Stimulated activated CD8-positive, alpha-beta memory T cell treated with anti-CD3 and anti-CD28 coated beads, Interleukin-4, amount 100 ng/mL, for 1 hour (primary cell): ENCODE measurements around the gene ZBP1.
"Not testable (repeated sequence)": the region's sequence is repeated elsewhere in the genome, so short reads cannot be mapped to it uniquely, and the experiment has no call there.

ENCODE experiments used
- DNase-seq, 2 donors: peaks; one replicate each; pipeline ENCODE4 v3.0.0-alpha.2; 2020; ENCODE audit warnings: low read depth in 2 of 2, low spot score in 1 of 2

Gene ZBP1

DNA sequence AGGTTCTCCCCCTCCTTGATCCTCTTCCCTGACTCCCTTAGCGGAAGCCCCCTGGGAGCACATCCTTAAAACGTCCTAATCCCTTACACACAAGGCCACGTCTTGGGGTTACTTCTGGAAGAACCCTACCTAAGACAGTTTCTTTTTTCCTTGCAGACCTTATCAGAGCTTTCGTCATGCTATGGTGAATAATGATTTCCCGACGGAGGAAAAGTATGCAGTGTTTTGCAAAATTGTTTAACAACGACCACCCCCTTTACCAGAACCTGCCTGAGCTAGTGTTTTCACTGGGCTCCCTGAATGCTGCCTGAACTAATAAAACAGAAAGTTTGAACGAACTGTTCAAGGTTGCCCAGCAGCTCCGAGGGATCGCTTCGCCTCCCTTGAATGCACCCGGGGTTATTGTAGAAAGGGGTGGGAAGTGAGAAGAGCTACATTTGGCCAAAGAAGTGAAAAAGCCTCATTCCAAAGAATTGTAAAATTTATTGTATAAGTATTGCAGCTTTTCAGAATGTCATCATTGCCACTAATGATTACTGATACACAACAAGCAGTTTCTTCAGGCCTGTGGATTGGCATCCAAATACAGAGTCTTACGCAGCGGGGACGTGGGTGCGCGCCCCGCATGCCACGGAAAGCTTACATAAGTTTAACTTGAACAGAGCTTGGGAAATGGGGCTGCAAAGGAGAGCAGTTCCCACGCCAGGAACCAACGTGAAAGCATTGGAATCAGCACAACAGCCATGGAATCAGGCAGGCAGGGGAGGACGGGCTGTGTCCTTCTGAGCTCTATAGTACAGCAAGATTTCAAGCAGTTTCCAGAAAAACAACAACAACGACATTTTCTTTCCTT is 27.9 kb upstream of the ZBP1 start:
- DNase-seq, result no peak

GRCh38 chr20:57647006-57647932 is 27.0 kb upstream of the ZBP1 start:
- DNase-seq, result no peak

DNA sequence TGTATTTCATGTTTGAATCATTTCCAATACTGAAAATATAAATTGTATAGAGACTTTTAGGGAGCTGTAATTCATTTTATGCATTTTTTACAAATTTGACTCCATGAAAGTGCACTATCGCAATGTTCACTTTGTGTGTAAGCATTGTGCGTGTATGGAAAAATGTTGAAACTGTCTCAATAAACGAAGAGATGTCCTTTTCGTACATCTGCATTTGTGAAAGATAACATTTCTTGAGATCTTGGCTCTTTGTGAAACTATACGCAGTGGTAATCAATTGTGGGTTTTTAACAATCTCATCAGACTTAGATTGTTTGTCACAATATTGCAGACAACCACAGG is 18.6 kb upstream of the ZBP1 start:
- no peak for DNase-seq

- DNase-seq, result no peak
These were observed 18.1 kb upstream of the ZBP1 start for GRCh38 chr20:57638173-57638894.

- no peak for DNase-seq
These were observed 13.8 kb upstream of the ZBP1 start for GRCh38 chr20:57633945-57634491.

DNA sequence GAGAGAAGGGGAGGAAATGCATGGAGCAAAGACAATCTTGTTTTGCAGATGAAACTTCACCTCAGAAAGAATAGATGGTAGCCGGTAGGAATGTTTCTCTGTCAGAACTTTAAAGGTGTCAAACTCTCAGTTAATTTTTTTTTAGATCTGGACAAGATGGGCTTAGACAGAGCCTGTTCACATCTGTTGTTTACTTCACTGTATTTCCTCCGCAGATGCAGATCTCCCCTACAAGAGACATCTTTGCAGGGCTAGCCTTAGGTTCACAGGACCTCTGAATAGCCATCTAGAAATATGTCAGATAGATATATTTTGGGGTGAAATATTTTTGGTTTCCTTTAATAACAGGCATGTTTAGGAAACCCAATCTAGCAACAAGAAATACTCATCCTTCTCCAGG is 12.1 kb upstream of the ZBP1 start:
- DNase-seq, result no peak

- DNase-seq, result no peak
These were observed 9.8 kb upstream of the ZBP1 start for GRCh38 chr20:57630061-57630460.

GRCh38 chr20:57629491-57629901 is 9.3 kb upstream of the ZBP1 start:
- DNase-seq, result not testable (repeated sequence)

DNA sequence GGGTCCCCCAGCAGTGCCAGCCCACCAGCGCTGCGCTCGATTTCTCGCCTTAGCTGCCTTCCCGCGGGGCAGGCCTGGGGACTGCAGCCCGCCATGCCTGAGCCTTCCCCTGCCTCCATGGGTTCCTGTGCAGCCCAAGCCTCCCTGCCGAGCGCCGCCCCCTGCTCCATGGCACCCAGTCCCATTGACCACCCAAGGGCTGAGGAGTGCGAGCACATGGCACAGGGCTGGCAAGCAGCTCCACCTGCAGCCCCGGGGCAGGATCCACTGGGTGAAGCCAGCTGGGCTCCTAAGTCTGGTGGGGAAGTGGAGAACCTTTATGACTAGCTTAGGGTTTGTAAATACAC is 8.7 kb upstream of the ZBP1 start:
- DNase-seq, result not testable (repeated sequence)

DNA sequence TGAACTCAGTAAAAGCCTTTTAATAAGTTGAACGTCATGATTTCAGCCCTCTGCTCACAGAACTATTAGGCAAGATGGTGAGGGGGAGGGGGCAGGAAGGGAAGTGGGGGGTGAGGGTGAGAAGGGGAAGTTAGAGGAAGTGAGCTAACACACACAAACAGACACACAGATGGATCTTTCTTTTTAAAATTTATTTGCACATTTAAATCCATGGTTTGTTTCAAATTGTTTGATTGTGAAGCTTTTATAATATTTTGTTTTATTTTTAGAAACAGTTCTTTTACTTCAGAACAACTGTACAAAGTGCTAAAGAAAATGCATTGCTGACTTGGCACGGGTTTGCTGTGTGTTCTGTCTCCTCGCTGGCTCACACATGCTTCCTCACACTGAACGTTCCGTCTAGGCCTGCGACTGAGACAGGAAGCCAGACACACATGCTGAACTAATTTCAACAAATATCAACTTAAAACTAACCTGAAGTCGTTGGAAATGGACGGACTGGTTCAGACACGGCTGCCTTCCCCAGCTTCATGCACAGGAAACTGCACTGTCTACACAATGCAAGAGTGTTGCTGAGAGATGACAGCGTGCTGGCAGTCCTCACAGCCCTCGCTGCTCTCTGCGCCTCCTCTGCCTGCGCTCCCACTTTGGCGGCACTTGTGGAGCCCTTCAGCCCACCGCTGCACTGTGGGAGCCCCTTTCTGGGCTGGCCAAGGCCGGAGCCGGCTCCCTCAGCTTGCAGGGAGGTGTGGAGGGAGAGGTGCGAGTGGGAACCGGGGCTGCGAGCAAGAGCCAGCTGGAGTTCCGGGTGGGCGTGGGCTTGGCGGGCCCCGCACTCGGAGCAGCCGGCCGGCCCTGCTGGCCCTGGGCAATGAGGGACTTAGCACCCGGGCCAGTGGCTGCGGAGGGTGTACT is 8.1 kb upstream of the ZBP1 start:
- no peak for DNase-seq

- DNase-seq, result no peak
These were observed 7.1 kb upstream of the ZBP1 start for GRCh38 chr20:57627339-57627738.

DNA sequence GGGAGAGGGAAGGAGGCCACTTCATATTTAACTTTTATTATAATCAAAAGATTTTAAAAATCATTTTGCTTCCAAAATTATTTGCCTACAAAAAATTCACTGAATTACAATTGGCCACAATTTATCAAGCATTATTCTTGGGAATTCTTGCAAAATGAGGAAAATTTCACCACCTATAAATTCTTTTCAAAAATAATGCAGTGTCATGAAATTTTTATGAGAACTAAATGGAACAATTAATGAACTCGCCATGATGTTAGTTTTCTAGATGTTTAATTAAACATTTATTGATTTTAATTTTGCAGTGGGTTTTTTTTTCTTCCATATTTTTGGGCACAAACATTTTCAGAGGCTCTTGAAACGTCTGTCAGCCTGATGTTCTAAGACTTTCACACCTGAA is 5.8 kb upstream of the ZBP1 start:
- no peak for DNase-seq

DNA sequence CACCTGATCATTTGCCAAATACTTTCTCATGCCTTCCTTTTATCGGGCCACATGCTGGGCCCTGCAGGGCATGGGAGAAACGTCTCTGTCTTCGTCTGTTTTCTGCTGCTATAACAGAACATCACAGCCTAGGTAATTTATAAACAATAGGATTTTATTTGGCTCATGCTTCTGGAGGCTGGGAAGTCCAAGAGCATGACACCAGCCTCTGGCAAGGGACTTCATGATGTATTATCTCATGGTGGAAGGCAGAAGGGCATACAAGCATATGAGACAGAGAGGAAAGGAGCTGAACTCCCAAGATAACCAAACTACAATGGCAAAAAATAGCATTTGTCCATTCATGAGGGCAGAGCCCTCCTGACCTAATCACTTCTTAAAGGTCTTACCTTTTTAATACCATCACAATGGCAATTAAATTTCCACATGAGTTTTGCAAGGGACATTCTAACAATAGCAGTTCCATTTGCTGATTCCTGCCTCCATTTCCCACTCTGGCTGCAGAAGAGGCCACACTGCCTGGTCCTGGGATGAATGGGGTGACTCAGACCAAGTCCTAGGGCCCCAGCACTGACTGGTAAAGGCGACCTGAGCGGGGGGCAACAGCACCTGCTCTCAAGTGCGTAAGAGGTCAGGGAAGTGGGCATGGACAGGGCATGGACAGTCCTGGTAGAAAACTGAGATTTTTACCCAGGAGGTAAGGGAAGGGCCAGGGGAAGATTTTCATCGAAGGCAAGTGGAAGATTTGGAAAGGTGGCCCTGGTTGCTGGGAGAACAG is 5.1 kb upstream of the ZBP1 start:
- no peak for DNase-seq

DNA sequence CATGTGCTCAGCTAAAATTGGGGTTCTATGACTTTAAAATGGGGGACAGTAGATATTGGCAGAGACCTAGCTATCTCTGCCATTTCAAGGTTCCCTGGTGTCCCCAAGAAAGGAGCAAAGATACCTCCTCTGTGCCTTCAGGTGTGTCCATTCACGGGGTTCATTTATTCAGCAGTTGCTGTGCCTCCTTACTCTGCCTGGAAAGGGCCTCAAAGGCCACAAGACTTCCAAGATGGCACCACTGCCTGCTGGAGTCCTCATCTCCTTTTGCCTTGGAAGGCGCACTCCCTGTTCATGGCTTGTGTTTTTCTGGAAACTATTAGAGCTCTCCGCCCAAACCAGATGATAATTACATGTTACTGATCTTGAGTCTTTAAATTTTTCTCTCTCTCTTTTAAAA is 3.9 kb upstream of the ZBP1 start:
- no peak for DNase-seq

DNA sequence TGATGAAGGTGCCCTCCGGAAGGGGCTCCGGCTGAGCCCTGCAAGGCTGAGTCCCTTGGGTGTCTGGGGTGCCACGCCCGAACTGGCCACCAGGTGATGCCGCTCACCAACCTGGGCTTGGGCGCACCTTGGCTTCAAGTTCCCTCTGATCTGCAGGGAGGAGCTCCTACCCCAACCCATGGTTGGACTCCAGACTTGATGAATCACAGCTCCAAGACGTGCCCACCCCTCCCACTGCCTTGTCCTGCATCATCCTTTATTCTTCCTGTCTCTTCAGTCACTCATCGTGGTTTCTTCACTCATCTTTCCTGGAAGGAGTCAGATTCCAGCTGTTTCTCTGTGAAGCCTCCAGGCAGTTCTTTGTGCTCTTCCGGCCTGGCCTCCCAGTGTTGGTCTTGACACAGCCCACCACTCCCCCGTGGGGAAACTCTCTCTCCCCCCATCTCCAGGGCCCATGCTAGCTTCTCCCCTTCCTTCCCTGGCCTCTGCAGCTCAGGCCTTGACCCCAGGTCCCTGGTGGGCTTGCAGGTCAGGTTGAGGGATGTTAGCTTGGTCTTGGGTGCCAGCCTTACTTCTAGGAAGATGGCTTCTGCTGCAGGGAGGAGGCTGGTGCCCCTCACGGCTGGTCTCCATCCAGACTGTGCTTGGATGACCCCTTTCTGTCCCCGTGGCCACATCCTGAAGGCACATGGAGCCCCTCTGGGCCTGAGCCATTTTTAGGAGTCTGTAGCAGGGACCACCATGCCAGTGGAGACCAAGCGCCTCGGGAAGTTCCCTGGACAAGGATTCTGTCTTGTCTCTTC is 2.6 kb upstream of the ZBP1 start:
- peak in 1 of 2 donors; percentile 47 for DNase-seq

DNA sequence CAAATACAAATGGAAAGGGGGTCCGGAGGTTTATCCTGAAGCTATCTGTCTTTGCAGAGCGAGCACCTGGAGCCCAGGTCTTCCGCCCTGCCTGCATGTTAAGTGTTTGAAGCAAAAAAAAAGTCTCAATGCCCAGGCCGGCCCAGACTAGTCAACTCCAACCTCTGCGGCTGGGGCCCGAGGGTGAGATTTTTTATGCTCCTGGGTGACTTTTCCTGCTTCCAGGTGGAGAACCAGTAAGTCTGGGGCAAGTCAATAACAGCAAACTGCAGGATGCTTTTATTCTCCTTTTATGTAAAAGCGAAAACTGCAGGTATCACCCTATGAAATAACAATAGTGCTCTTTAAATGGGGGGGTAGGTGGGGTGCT is 2.0 kb upstream of the ZBP1 start:
- no peak for DNase-seq

DNA sequence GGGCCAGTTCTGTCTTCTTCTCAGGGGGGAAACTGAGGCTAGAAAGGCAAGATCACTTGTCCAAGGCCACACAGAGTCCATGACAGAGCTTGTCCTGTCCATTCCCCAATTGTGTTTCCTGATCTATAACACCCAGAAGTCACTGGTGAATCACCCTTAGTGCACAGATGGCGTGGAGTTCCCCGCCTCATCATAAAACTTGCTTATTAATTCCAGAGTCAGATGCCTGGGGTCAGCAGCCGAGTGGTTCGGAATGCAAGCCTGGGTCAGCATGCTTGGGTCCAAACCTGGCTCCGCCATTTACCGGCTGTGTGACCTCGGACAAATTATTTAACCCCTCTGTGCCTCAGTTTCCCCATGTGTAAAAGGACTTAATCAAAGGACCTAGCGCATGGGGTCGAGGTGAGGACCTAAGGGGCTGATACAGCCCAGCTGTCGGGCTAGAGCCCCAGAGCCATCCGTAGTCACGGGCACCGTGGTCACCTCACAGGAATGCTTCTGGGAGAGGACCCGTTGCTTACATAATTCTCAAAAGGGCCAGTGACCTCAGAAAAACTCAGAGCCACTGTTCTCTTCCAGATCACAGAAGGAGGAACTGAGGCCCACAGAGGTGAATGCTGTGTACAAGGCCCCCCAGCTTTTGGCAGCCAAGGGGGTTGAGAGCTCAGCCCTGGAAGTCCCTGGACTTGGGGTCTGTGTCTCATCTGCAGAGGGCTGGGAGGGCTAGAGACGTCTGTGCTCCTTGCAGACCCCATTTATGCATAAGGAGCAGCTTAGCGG is 1.4 kb upstream of the ZBP1 start:
- no peak for DNase-seq

DNA sequence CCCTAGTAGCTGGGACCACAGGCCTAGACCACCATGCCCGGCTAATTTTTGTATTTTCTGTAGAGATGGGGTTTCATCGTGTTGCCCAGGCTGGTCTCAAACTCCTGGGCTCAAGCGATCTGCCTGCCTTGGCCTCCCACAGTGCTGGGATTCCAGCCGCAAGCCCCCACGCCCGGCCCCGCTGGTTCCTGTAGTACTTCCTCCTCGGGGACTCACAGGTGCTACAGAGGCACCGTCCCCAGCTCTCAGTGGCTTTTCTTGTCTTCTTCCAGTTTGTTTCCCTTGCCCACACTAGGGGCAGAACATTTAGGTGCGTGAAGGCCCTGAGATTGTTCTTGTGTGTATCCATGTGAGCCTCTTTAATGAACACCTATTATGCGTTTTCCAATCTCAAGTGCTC is 773 bp upstream of the ZBP1 start:
- DNase-seq, result no peak
